Glutamatergic neuron (in vitro differentiated cells): ENCODE data around the gene OR13A1. TPM values are rescaled to one million over a fixed set of nuclear protein-coding genes. Genes with fewer than 3 reads are reported as not detected.
"Not testable (repeated sequence)": the region's sequence is repeated elsewhere in the genome, so short reads cannot be mapped to it uniquely, and the experiment has no call there.

Experiments used
- DNase-seq: peaks from one replicate; pipeline ENCODE4 v3.0.0; 2022
- H3K27ac Mint-ChIP-seq: one replicate; pipeline ENCODE4 v1.8.0; 2020; ENCODE audit warnings: mild to moderate bottlenecking, mixed read lengths, inconsistent platforms; ENCODE audit not compliant: unreplicated experiment
- H3K27me3 Mint-ChIP-seq: one replicate; pipeline ENCODE4 v1.8.0; 2020; ENCODE audit warnings: mild to moderate bottlenecking, moderate library complexity, mixed read lengths, inconsistent platforms; ENCODE audit not compliant: unreplicated experiment
- H3K36me3 Mint-ChIP-seq: one replicate; pipeline ENCODE4 v1.8.0; 2020; ENCODE audit warnings: mild to moderate bottlenecking, mixed read lengths, inconsistent platforms; ENCODE audit not compliant: unreplicated experiment
- H3K4me1 Mint-ChIP-seq: one replicate; pipeline ENCODE4 v1.8.0; 2020; ENCODE audit warnings: mild to moderate bottlenecking, low read depth, mixed read lengths, inconsistent platforms; ENCODE audit not compliant: unreplicated experiment
- H3K4me3 Mint-ChIP-seq: one replicate; pipeline ENCODE4 v1.8.0; 2020; ENCODE audit warnings: mild to moderate bottlenecking, mixed read lengths, inconsistent platforms; ENCODE audit not compliant: unreplicated experiment
- H3K9me3 Mint-ChIP-seq: one replicate; pipeline ENCODE4 v1.8.0; 2020; ENCODE audit warnings: mild to moderate bottlenecking, moderate library complexity, mixed read lengths, inconsistent platforms; ENCODE audit not compliant: unreplicated experiment
- CTCF ChIP-seq: fragments of 200-600 bp; sonication (generic); IDR thresholded peaks from one replicate; pipeline ENCODE4 v1.5.0; 2021; ENCODE audit not compliant: partially characterized antibody, unreplicated experiment
- total RNA-seq: library from RNA; stranded (reverse); fragmentation: NEBNext Ultra II Directional; extraction: Animal tissue kit (Norgen Biotek cat#: 25700); gene quantifications from one replicate; pipeline ENCODE4 v1.2.1, GENCODE V29; 2021; ENCODE audit not compliant: unreplicated experiment

Gene OR13A1
- total RNA-seq, 1 donor from 2014 or later = 0.44 TPM

- no peaks in the 10 kb centered on the region for H3K27me3 Mint-ChIP-seq
- no peaks in the 10 kb centered on the region for H3K4me1 Mint-ChIP-seq
- TF ChIP-seq CTCF = no peak
- H3K9me3 Mint-ChIP-seq = no peaks in the 10 kb centered on the region
- no peak for DNase-seq
- no peak overlapping the region for H3K27ac Mint-ChIP-seq
- H3K4me3 Mint-ChIP-seq = no peak overlapping the region
- H3K36me3 Mint-ChIP-seq = no peaks in the 10 kb centered on the region
Measured at GRCh38 chr10:45313264-45313873, 2.0 kb downstream of the OR13A1 start.

- TF ChIP-seq CTCF = no peak
- DNase-seq = no peak
- Mint-ChIP-seq H3K4me3 (no peak overlapping the region), H3K27ac (no peak overlapping the region), H3K4me1 (no peaks in the 10 kb centered on the region), H3K36me3 (no peaks in the 10 kb centered on the region), H3K9me3 (no peaks in the 10 kb centered on the region), H3K27me3 (peaks cover 3% of the 10 kb centered on the region)
Measured at GRCh38 chr10:45308707-45309106, 6.7 kb downstream of the OR13A1 start.

- H3K27me3 Mint-ChIP-seq = peaks cover 3% of the 10 kb centered on the region
- no peak for TF ChIP-seq CTCF
- H3K9me3 Mint-ChIP-seq = no peaks in the 10 kb centered on the region
- no peaks in the 10 kb centered on the region for H3K36me3 Mint-ChIP-seq
- no peak overlapping the region for H3K27ac Mint-ChIP-seq
- H3K4me1 Mint-ChIP-seq = no peaks in the 10 kb centered on the region
- no peak for DNase-seq
- H3K4me3 Mint-ChIP-seq = no peak overlapping the region
Measured at GRCh38 chr10:45302573-45302972, 12.8 kb downstream of the OR13A1 start.

- not testable (repeated sequence) for H3K4me1 Mint-ChIP-seq, H3K27me3 Mint-ChIP-seq, H3K36me3 Mint-ChIP-seq, DNase-seq, H3K9me3 Mint-ChIP-seq, H3K4me3 Mint-ChIP-seq, H3K27ac Mint-ChIP-seq
Measured at GRCh38 chr10:45298341-45298955, 17.0 kb downstream of the OR13A1 start.

- H3K4me3 Mint-ChIP-seq = no peak overlapping the region
- H3K9me3 Mint-ChIP-seq = no peaks in the 10 kb centered on the region
- TF ChIP-seq CTCF = no peak
- H3K36me3 Mint-ChIP-seq = no peaks in the 10 kb centered on the region
- no peak for DNase-seq
- H3K27ac Mint-ChIP-seq = no peak overlapping the region
- peaks cover 2% of the 10 kb centered on the region for H3K27me3 Mint-ChIP-seq
- H3K4me1 Mint-ChIP-seq = no peaks in the 10 kb centered on the region
Measured at GRCh38 chr10:45294681-45295080, 20.7 kb downstream of the OR13A1 start.
